NCI-H446 treated with DMSO at 0.1 percent for 48 hours (cell line): ENCODE results near the gene ERFL.
A peak's percentile ranks its signal among the peaks of the same experiment; 100 is the strongest.
"Not testable (repeated sequence)": the region's sequence is repeated elsewhere in the genome, so short reads cannot be mapped to it uniquely, and the experiment has no call there.

Experiments
- DNase-seq: peaks from one replicate; lab custom pipeline; 2025; lab: John Stamatoyannopoulos, UW

Gene ERFL

GRCh38 chr19:41941410-41942202, 13.4 kb upstream of the ERFL start:
- no peak for DNase-seq

GRCh38 chr19:41940731-41941409, 12.6 kb upstream of the ERFL start:
- no peak for DNase-seq

GRCh38 chr19:41939861-41940730, 11.8 kb upstream of the ERFL start:
- no peak for DNase-seq

GRCh38 chr19:41939209-41939608, 11.0 kb upstream of the ERFL start:
- DNase-seq: not testable (repeated sequence)

- DNase-seq: no peak
Observed at GRCh38 chr19:41937525-41938468, 9.5 kb upstream of the ERFL start.

GRCh38 chr19:41936961-41937360, 8.7 kb upstream of the ERFL start:
- DNase-seq: no peak

GRCh38 chr19:41936416-41936850, 8.2 kb upstream of the ERFL start:
- no peak for DNase-seq

GRCh38 chr19:41935760-41936415, 7.6 kb upstream of the ERFL start:
- DNase-seq: no peak

- DNase-seq: no peak
Observed at GRCh38 chr19:41934849-41935374, 6.7 kb upstream of the ERFL start.

GRCh38 chr19:41933693-41934426, 5.6 kb upstream of the ERFL start:
- no peak for DNase-seq

GRCh38 chr19:41932720-41933332, 4.6 kb upstream of the ERFL start:
- DNase-seq: peak; percentile 13

GRCh38 chr19:41932259-41932719, 4.0 kb upstream of the ERFL start:
- DNase-seq: no peak

- DNase-seq: no peak
Observed at GRCh38 chr19:41930926-41931592, 2.8 kb upstream of the ERFL start.

- DNase-seq: no peak
Observed at GRCh38 chr19:41930322-41930722, 2.1 kb upstream of the ERFL start.

- no peak for DNase-seq
Observed at GRCh38 chr19:41929536-41930071, 1.4 kb upstream of the ERFL start.

GRCh38 chr19:41928754-41929535, 696 bp upstream of the ERFL start:
- DNase-seq: no peak

GRCh38 chr19:41927497-41928192, 604 bp downstream of the ERFL start:
- no peak for DNase-seq
